WTC11 (cell line): ENCODE results near the gene NELL2. TPM values are rescaled to one million over a fixed set of nuclear protein-coding genes. Genes with fewer than 3 reads are reported as not detected.
"Not testable (repeated sequence)": the region's sequence is repeated elsewhere in the genome, so short reads cannot be mapped to it uniquely, and the experiment has no call there.

ENCODE experiments used
- ATAC-seq: fragments of 200-7000 bp; cut with Tn5 transposase; 2 replicates; pipeline ENCODE4 v1.10.0; 2021; ENCODE audit warnings: mild to moderate bottlenecking, moderate library complexity
- CTCF ChIA-PET: fragments of 300-600 bp; sonication (Branson Sonifier 250); formaldehyde crosslinking; loops from one replicate; lab custom pipeline; 2021; ENCODE audit warnings: antibody characterized with exemption; lab: Charles Lee
- POLR2A ChIA-PET: fragments of 350-600 bp; sonication (Branson Sonifier 250); formaldehyde crosslinking; loops from one replicate; lab custom pipeline; 2021; ENCODE audit warnings: antibody characterized with exemption; lab: Charles Lee
- DNase-seq: peaks from one replicate; pipeline ENCODE4 v3.0.0; 2021; ENCODE audit warnings: low spot score
- H3K27ac Mint-ChIP-seq: 2 replicates; pipeline ENCODE4 v1.8.0; 2021; ENCODE audit warnings: mixed read lengths
- H3K27me3 Mint-ChIP-seq: 2 replicates; pipeline ENCODE4 v1.8.0; 2021; ENCODE audit warnings: low read depth, mild to moderate bottlenecking, moderate library complexity, mixed read lengths
- H3K36me3 Mint-ChIP-seq: 2 replicates; pipeline ENCODE4 v1.8.0; 2021; ENCODE audit warnings: mixed read lengths
- H3K4me1 Mint-ChIP-seq: 2 replicates; pipeline ENCODE4 v1.8.0; 2022; ENCODE audit warnings: mixed read lengths
- H3K4me3 Mint-ChIP-seq: 2 replicates; pipeline ENCODE4 v1.8.0; 2021; ENCODE audit warnings: mild to moderate bottlenecking, moderate library complexity, mixed read lengths
- H3K9me3 Mint-ChIP-seq: 2 replicates; pipeline ENCODE4 v1.8.0; 2021; ENCODE audit warnings: mixed read lengths
- CREM ChIP-seq: sonication (generic); formaldehyde crosslinking; IDR thresholded peaks from 2 replicates; pipeline ENCODE4 v1.8.1; 2022; ENCODE audit warnings: mild to moderate bottlenecking, missing genetic modification reagents, moderate library complexity
- E2F4 ChIP-seq: sonication (generic); formaldehyde crosslinking; IDR thresholded peaks from 2 replicates; pipeline ENCODE4 v1.8.1; 2022; ENCODE audit warnings: low read depth, mild to moderate bottlenecking, moderate library complexity, missing genetic modification reagents, borderline replicate concordance
- E2F5 ChIP-seq: sonication (generic); formaldehyde crosslinking; IDR thresholded peaks from 2 replicates; pipeline ENCODE4 v1.8.1; 2022; ENCODE audit warnings: mild to moderate bottlenecking, moderate library complexity, missing genetic modification reagents
- FOXJ3 ChIP-seq: sonication (generic); formaldehyde crosslinking; IDR thresholded peaks from 2 replicates; pipeline ENCODE4 v1.9.0; 2021; ENCODE audit warnings: missing genetic modification reagents, mild to moderate bottlenecking, borderline replicate concordance
- FOXP4 ChIP-seq: sonication (generic); formaldehyde crosslinking; IDR thresholded peaks from 2 replicates; pipeline ENCODE4 v1.8.0; 2022; ENCODE audit warnings: mild to moderate bottlenecking, missing genetic modification reagents
- HMGXB4 ChIP-seq: sonication (generic); formaldehyde crosslinking; IDR thresholded peaks from 2 replicates; pipeline ENCODE4 v1.8.1; 2023; ENCODE audit warnings: mild to moderate bottlenecking, moderate library complexity, missing genetic modification reagents
- MAX ChIP-seq: sonication (generic); formaldehyde crosslinking; IDR thresholded peaks from 2 replicates; pipeline ENCODE4 v1.8.0; 2022; ENCODE audit warnings: mild to moderate bottlenecking, missing genetic modification reagents
- PRDM15 ChIP-seq: sonication (generic); formaldehyde crosslinking; IDR thresholded peaks from 2 replicates; pipeline ENCODE4 v1.8.0; 2022; ENCODE audit warnings: missing genetic modification reagents
- SMAD3 ChIP-seq: sonication (generic); formaldehyde crosslinking; IDR thresholded peaks from 2 replicates; pipeline ENCODE4 v1.8.0; 2022; ENCODE audit warnings: missing genetic modification reagents, mild to moderate bottlenecking, borderline replicate concordance
- STAT6 ChIP-seq: sonication (generic); formaldehyde crosslinking; conservative IDR thresholded peaks from 2 replicates; pipeline ENCODE4 v1.8.1; 2023; ENCODE audit warnings: mild to moderate bottlenecking, low read depth, missing genetic modification reagents, moderate library complexity
- ZNF317 ChIP-seq: sonication (generic); formaldehyde crosslinking; IDR thresholded peaks from 2 replicates; pipeline ENCODE4 v1.8.1; 2023; ENCODE audit warnings: low read depth, mild to moderate bottlenecking, moderate library complexity, missing genetic modification reagents, borderline replicate concordance
- total RNA-seq: library from RNA; stranded (reverse); gene quantifications from 3 replicates; pipeline ENCODE4 v1.2.3, GENCODE V29; 2021

Gene NELL2
- total RNA-seq, 1 experiment from 2014 or later: 37.4 TPM

GRCh38 chr12:44898108-44898507, 22.0 kb upstream of the NELL2 start:
- ATAC-seq, H3K27me3 Mint-ChIP-seq, CTCF ChIA-PET, H3K4me3 Mint-ChIP-seq, H3K4me1 Mint-ChIP-seq, DNase-seq, H3K27ac Mint-ChIP-seq, POLR2A ChIA-PET: not testable (repeated sequence)
- Mint-ChIP-seq H3K9me3 (peaks cover 48% of the 10 kb centered on the region), H3K36me3 (peaks cover 16% of the 10 kb centered on the region)

- no peak for DNase-seq
- no peak for ATAC-seq
- Mint-ChIP-seq H3K4me1 (no peaks in the 10 kb centered on the region), H3K27ac (no peak overlapping the region), H3K27me3 (no peaks in the 10 kb centered on the region)
- TF ChIP-seq FOXJ3 (CRISPR knock-in tag): no peak
- TF ChIP-seq CREM: no peak
- TF ChIP-seq STAT6: no peak
- TF ChIP-seq ZNF317 (CRISPR knock-in tag): no peak
- TF ChIP-seq E2F5 (CRISPR knock-in tag): no peak
- no peak for TF ChIP-seq HMGXB4 (CRISPR knock-in tag)
- TF ChIP-seq FOXP4: no peak
- TF ChIP-seq SMAD3: no peak
- no peak for TF ChIP-seq MAX (CRISPR knock-in tag)
- TF ChIP-seq PRDM15 (CRISPR knock-in tag): no peak
- TF ChIP-seq E2F4 (CRISPR knock-in tag): no peak
- TF ChIP-seq, all 79 proteins: peak for 0
- no peak overlapping the region for H3K4me3 Mint-ChIP-seq
- ChIA-PET POLR2A (no interaction called here), CTCF (no interaction called here)
- no peaks in the 10 kb centered on the region for H3K36me3 Mint-ChIP-seq
- H3K9me3 Mint-ChIP-seq: peaks cover 6% of the 10 kb centered on the region; the same call in 1 of the 2 replicates
These were observed 13.8 kb upstream of the NELL2 start for GRCh38 chr12:44889926-44890325.
